D721Med (cell line): ENCODE measurements around the gene FMO5.
"Not testable (repeated sequence)": the region's sequence is repeated elsewhere in the genome, so short reads cannot be mapped to it uniquely, and the experiment has no call there.

Source experiments
- DNase-seq: peaks from one replicate; pipeline ENCODE4 v3.0.0; 2011; ENCODE audit warnings: low spot score; ENCODE audit not compliant: insufficient read length
- FAIRE-seq: peaks from 2 replicates; lab custom pipeline; 2011; peaks lifted over from hg19 to GRCh38; lab: Jason Lieb, UNC
- TF ChIP-seq, protein P1 (sequence below): IDR thresholded peaks from 2 replicates; pipeline ENCODE4 v1.5.1; 2012; ENCODE audit warnings: mild to moderate bottlenecking, control low read depth; ENCODE audit not compliant: insufficient read depth; ENCODE audit errors: missing control alignments

The FMO5 gene

DNA sequence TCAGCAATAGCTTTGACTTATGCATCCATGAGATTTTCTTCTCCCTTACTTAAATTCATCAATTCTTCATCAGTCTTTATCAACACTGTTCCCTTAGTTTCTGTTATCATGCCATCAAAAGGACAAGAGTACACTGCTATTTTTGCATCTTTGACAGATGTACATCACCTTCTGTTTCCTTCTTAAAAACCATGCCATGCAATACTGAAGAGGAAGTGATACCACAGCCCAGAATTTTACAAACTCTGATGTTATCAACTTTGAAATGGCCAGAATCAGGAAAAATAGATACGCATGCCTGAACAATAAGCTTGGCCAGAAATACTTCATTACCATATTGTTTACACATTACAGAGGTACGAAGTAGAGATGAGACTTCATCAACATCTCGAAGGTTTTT lies 21.1 kb downstream of the FMO5 start:
- FAIRE-seq = peak; percentile 51
- TF ChIP-seq, protein P1, sequence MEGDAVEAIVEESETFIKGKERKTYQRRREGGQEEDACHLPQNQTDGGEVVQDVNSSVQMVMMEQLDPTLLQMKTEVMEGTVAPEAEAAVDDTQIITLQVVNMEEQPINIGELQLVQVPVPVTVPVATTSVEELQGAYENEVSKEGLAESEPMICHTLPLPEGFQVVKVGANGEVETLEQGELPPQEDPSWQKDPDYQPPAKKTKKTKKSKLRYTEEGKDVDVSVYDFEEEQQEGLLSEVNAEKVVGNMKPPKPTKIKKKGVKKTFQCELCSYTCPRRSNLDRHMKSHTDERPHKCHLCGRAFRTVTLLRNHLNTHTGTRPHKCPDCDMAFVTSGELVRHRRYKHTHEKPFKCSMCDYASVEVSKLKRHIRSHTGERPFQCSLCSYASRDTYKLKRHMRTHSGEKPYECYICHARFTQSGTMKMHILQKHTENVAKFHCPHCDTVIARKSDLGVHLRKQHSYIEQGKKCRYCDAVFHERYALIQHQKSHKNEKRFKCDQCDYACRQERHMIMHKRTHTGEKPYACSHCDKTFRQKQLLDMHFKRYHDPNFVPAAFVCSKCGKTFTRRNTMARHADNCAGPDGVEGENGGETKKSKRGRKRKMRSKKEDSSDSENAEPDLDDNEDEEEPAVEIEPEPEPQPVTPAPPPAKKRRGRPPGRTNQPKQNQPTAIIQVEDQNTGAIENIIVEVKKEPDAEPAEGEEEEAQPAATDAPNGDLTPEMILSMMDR = no peak
- no peak for DNase-seq

DNA sequence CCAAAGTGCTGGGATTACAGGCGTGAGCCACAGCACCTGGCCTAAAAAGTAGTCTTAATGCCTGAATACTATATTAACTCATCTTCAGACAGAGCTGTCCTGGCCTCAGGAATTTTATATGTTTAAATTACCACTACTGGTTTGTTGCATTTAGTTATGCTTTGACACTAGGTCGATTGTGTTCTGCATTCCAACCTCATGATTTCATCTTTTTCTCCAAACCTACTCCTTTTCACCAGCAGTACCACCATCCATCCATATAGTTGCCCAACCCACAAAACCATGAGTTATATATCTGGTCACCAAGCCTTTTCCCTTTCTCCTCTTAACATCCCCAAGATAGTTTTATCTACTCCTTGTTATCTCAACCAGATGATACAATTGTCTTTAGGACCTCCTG lies 22.6 kb downstream of the FMO5 start:
- TF ChIP-seq, protein P1 = no peak
- DNase-seq = no peak
- FAIRE-seq = no peak

DNA sequence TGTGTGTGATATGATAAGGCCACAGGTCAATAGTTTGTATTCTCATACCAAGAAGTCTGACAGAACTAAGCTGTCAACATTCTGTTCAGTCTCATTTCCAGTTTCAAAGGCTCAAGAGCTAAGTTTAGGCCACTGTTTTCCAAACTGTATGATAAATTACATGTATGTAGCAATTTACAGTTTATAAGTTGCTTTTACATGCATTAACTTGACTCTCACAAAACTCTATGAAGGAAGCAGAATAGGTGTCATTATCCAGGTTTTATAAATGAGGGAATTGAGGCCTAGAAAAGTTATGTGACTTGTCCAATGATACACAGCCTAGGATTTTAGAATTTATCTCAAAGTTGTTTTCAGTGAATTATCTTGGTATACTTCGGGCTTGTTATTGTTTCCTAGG lies 23.4 kb downstream of the FMO5 start:
- FAIRE-seq = no peak
- TF ChIP-seq, protein P1 = no peak

DNA sequence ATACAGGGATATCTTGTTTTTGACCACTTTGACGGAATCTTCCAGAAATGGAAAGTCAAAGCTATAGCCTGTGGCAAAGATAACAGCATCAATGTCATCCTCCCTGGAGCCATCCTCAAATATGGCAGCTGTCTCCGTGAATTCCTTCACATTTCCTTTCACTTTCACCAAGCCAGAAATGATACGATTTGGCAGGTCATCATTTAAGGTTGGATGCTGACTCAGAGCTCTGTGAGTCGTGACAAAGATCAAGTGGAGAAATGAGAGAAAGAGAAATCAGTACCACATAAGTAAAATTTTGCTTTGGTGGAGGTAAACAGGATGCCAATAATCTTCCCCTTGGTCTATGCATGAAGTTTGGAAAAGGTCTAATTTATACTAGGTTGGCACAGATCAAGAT lies 23.9 kb downstream of the FMO5 start:
- TF ChIP-seq, protein P1 = no peak
- DNase-seq = no peak
- no peak for FAIRE-seq

More for the DNA sequence above, 23.4 kb downstream of the FMO5 start:
- DNase-seq = no peak

DNA sequence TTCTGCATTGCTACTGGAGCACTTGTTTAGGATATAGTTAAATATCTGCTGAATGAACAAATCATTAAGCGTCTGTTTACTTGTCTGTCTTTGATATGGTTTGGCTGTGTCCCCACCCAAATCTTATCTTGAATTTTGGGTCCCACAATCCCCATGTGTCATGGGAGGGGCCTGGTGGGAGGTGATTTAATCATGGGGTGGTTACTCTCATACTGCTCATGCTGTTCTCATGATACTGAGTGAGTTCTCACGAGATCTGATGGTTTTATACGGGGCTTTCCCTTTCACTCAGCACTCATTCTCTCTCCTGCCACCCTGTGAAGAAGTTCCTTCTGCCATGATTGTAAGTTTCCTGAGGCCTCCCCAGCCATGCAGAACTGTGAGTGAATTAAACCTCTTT lies 27.8 kb downstream of the FMO5 start:
- FAIRE-seq, DNase-seq: not testable (repeated sequence)

DNA sequence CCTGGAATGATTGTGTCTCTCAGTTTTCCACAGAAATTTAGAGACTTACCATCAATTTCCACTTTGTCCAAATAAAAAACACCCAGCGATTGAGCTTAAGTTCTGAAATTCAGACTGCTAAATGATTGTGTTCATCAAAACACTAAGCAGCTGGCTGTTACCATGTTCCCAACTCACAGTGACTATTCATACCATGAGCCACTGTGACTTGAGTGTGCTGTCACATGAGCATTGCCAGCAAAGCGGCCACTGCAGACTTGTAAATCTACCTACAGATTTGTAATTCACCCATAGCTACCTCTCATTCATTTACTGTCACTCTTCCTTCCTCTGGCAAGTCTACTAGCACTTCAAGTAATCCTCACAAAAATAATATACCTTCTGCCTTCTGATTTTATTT lies 35.6 kb downstream of the FMO5 start:
- FAIRE-seq = no peak
- no peak for DNase-seq
- TF ChIP-seq, protein P1 = no peak

DNA sequence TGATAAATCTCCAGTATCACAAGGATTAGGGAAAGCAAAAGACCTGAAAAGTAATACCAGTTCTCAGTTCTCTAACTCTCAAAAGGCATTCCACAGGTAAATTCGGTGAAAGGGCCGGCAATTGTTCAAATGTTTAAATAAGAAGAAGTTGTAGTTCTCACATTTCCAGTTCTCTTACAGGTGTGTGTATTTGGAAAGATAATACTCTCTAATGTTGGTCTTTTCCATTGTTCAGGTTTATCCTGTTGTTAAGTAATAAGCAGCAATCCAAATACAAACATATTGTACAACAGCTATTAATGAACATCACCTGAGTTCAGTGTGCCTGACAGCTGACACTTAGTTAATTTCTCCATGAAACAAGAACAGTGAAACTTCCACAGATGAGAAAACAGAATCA lies 39.7 kb downstream of the FMO5 start:
- FAIRE-seq (no peak), DNase-seq (no peak)
- TF ChIP-seq, protein P1 = no peak

DNA sequence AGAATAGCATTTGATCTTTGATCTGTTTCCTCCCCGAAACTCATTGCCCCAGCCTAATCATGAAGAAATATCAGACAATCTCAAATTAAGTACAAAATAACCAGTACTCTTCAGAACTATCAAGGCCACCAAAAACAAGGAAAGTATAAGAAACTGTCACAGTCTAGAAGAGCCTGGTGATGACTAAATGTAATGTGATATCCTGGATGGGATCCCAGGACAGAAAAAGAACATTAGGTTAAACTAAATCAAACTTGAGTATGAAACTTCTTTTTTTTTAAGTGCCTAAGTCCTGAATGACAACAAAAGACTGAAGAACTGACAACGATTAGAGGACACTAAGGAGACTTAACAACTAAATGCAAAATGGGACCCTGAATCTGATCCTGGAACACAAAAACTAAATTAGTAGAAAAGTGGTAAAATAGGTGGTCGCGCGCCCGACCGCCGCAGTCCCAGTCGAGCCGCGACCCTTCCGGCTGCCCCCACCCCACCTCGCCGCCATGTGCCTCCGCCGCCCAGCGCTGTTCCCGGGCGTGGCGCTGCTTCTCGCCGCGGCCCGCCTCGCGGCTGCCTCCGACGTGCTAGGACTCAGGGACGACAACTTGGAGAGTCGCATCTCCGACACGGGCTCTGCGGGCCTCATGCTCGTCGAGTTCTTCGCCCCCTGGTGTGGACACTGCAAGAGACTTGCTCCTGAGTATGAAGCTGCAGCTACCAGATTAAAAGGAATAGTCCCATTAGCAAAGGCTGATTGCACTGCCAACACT lies 47.3 kb downstream of the FMO5 start:
- DNase-seq (no peak), FAIRE-seq (no peak)

More for the DNA sequence above, 47.3 kb downstream of the FMO5 start:
- TF ChIP-seq, protein P1 = no peak
